Measurements from ENCODE around the gene TASOR2. TPM values are rescaled to one million over a fixed set of nuclear protein-coding genes. Genes with fewer than 3 reads are reported as not detected.

Gene TASOR2, protein sequence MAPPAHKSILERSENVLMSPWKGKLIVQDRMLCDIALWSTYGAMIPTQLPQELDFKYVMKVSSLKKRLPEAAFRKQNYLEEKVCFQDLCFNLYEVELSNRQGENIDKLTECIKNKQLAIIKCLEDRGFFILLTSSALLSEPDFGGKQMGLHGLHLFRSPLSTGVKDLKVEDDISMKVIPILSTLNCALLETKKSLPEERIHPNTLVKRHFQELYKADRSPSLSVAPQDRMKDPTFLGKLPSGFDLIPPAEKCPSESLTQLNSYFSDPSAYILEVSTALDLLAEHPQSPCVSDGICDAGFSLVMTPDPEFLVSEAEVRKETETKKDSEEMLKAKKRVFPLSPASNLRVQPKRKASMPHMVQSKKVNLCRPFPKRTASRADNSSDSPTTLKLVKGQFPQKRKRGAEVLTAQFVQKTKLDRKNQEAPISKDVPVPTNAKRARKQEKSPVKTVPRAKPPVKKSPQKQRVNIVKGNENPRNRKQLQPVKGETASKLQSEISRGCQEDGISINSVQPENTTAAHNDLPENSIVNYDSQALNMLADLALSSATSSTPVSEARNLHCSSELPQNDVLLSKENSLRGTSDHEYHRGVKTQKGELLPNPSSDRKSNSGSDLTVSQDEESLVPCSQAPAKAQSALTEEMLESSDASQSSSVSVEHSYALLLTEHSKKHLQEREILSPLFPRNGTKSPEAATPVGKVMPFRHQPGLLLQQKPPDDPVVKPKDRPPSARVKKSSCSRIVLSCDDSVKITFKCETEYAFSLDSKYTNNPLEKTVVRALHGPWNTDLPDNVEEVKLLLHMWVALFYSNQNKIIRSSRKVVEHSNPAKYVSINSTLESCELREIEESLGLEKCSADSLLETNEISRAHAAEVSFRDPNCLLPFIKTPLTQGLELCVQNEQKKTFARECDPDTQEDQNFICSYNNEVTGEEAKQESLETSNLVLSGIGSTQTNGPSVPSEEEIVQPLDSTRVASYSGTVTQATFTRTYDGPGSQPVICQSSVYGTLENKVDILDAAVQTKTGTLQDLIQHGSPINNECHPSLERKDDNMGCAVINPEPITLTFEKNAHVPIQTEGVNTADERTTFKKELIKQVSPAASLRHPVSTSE (N-terminal part only)
- total RNA-seq = 65.3 and 88.2 TPM in 2 replicates

DNA sequence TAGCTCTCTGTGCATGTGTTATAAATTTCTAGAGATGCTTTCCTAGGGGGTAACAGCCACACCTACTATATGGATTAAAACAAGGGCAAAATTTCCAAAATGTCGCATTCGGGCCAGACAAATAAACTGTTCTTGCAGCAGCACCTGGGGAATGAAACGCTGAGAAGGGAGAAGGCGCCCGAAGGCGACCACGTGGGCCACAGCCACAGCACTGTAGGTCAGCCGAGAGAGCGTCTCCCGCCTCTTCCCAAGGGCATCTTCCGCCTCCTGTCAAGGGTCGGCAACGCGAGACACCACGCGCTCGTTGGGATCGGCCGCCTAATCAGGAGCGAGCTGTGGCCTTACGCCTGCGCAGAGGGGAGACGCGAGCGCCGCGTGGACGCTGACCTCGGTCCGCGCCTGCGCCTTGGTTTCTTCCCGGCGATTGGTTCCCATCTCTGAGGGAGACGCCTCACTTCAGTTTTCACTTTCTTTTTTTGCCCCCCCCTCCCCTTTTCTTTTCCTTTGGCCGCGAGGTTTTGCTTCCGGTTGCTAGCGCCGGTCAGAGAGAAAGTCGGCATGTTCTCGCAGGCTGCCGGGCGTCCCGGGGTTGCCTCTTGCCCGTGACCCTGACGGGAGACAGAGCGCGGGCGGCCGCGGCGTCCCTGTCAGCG, at the start of gene TASOR2:
Gene TASOR2, plus strand, starts transcription at position 521 of the 653 bp plus-strand sequence. CDS start 35,805 bp downstream, outside the sequence.
- peak; percentile 88 for DNase-seq (ENCODE audit: low read depth, low spot score)

DNA sequence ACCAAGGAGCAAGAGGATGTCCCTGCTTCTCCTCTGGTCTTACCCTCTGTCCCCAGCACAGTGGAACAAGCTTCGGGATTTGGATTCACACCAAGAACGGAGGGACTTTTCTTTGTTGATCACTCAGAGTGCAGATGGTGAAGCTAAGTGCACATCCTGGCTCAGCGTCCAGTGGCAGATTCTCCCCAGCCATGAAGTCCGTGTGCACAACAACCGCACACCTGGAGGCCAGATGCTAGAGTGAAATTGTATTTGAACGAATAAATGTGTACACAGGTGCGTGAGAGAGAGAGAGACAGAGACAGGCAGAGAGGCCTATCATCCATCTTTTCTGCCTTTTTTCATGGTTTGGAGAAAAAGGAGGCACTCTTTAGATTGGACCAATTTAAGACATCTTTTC, 49.7 kb upstream of the TASOR2 start:
- DNase-seq (ENCODE audit: low read depth, low spot score) = no peak

DNA sequence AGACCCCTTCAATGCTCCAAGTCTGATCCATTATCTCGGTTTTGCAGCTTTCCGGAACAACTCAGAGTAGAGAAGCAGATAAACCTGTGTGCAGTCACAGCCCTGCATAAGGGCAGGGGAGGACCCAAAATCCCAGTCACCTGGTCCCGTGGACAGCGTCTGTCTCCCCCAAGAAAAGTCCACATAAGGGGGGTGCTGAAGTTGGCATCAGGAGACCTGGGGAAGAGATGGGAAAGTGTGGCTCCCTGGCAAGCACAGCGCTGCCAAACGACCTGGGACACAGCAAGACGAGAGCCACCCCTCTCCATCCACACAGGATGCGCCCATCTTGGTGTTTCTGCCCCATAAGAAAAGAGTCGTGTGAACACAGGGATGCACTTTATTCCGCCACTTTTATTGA, 46.1 kb upstream of the TASOR2 start:
- no peak for DNase-seq (ENCODE audit: low read depth, low spot score)

DNA sequence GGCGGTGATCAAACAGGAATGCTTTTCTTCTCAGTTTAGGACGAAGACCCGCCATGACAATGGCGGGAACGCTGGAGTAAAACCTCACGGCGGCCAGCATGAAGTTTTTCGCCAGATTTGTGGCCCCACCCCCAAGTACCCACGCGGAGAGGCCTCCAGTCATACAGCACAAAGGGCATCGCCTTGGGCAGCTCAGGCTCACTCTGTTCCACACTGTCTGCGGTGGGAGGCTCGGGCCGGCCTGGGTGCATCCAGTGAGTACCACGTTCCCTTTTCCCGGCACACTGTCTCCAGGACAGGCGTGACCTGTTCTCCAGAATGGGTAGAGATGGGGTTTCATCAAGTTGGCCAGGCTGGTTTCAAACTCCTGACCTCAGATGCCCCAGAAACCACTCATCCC, 45.6 kb upstream of the TASOR2 start:
- DNase-seq (ENCODE audit: low read depth, low spot score) = no peak

DNA sequence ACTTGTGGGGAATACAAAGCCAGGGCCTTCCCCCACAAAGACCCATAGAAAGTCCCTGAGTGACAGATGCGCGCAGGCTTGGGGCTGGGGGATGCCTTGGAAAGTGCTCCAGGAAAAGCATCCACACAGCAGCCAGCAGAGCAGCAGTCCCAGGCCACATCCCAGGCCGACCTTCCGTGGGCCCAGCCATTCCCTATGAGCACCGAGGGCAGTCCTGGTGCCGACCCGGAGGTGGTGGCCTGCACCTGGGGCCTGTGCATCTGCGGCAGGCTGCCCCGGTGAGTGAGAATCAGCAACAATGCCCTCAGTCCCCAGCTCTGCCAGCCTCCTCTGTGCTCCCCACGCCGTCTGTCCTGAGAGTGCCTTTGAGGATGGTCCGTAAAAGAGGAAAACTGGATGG, 44.6 kb upstream of the TASOR2 start:
- DNase-seq (ENCODE audit: low read depth, low spot score) = no peak

DNA sequence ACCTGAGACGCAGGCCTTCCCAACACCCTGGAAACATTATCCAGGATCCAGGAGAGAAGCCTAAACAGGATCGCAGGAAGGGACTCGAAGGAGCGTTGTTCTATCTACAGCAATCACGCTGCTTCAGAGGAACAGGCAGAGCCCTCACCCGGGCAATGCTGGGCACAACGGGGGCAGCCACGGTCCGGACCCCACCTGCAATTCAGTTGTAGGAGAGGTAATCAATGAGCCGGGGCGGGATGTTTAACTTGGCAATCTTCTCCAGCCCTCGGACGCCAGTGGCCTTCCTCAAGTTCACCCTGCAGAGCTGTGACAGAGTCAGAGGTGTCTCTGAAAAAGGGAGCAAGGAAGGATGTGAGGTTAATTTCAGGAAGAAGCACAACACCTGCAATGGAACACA, 44.1 kb upstream of the TASOR2 start:
- no peak for DNase-seq (ENCODE audit: low read depth, low spot score)

DNA sequence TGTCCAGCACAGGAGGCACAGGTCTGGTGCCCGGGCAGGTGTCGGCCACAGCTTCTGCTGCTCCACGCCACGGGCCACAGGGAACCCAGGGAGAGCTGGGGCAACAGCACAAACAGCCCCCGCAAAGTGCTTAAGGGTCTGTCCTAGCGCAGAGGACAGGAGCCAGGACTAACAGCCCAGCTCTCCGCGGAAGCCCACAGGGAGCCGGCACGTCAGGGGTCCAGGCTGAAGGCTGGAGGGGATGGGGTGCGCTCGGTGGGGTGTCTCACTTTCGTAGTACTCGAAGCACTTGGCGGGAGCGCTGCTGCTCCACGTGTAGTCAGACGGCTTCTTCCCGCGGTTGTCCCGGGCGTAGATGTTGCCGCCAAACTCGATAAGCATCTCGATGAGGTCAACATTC, 43.1 kb upstream of the TASOR2 start:
- no peak for DNase-seq (ENCODE audit: low read depth, low spot score)

DNA sequence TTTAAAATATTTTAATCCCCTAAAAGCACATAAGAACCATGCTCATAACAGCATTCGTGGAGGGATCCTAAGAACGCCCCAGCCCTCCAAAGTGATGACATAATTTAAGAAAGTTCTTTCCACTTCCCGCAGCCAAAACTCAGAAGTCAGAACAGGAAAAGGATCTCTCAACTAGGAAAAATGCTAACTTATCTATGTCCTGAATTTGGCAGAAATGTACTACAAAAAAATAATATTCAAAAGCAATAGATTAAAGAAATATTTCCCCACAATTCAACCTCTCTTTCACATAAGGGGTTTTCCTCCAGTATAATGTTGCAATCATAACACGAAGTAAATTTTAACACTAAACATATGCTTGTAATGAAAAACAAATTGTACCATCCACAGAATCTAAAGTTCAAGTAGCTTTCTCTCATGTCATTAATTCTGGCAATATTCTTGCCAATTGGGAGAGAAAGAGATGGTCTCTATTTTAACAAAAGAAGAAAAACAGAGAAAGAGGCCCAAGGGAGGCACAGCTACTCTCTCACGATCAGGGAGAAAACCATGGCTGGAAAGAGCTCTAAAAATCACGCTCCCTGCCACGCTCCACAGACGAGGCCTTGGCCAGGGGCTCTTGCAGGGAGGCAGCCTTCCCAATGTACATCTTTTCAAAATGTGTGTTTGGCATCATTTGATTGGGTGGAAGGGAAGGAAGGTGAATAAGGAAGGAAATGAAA, 41.1 kb upstream of the TASOR2 start:
- DNase-seq (ENCODE audit: low read depth, low spot score) = no peak

DNA sequence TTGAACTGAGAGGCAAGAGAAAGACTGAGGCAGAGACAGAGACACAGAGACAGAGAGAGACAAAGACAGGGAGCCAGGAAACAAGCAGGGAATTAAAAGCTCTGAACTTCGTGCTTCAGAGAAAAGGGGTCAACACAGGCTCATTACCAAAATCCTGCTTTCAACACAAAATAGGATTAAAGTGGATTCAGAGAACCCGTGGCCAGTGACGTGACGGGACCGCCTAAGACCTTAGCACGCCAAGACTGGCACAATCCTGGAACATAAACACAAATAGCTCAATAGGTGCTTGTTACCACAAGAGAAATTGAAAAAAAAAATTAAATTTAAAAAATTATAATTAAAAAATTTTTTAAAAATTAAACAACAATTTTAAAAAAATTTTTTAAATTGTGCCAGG, 39.7 kb upstream of the TASOR2 start:
- DNase-seq (ENCODE audit: low read depth, low spot score) = no peak

DNA sequence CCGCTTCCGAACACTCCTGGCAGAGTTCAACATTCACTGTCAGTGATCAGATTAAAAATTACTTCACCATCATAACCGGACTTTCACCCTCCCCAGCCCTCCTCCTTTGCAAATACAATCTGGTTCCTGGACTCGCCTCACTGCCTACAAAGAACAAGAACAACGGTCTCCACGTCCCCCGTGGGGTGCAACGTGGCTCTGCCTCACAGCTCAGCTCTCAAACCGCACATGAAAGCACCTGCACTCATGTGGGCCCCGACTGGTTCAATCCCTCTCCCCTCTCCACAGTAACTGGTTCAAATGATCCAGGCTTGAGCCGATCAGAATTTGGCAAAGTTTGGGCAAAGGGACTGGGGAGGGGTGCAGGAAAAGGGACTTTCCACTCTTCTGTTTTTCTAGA, 39.3 kb upstream of the TASOR2 start:
- no peak for DNase-seq (ENCODE audit: low read depth, low spot score)

DNA sequence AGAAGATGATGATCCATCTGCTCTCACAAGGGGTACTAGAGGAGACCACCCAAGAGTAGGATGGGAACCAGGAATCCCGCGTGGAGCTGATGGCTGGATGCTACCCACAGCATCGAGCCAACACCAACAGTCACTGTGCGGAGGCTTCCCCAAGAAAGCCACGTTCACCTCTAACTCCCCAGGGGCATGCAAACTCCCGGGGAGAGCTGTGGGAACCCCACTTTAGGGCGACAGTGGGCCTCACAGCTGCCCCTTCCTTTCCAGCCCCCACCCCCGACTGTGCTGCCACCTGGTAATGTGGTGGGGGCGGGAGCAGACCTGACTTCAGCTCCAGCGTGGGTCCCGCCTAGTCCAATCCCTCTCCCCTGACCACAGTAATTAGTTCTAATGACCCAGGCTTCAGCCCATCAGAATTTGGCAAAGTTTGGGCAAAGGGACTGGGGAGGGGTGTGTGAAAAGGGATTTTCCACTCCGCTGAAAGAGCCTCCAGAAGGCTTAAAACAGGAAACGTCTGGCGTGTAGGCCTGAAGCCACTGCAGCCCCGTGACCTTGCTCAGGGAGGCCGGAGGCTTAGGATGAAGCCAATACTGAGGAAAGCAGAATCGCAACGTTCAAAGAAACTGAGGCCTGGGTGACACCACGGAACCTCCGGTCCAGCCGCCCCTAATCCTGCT, 38.6 kb upstream of the TASOR2 start:
- no peak for DNase-seq (ENCODE audit: low read depth, low spot score)

DNA sequence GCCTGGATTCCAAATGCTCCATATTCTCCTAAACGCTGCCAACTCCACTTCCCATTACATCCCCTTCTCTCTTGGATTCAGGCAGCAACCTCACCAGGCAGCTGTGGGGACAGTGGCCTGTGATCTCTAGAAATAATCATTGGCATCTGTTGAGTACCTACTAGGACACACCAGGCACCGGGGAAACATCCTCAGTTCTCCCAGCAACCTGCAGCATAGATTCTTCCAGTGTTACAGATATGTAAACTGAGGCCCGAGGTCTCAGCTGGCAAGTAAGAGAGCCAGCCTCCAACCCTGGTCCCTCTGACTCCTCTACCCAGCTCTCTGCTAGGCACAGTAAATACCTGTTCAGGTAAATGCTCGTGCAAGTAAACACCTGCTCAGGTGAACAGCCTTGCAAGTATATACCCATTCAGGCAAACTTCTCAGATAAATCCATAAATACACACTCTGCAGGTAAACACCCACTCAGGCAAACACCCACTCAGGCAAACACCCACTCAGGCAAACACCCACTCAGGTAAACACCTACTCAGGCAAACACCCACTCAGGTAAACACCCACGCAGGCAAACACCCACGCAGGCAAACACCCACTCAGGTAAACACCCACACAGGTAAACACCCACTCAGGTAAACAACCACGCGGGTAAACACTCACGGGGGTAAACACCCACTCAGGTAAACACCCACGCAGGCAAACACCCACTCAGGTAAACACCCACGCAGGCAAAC, 37.0 kb upstream of the TASOR2 start:
- DNase-seq (ENCODE audit: low read depth, low spot score) = no peak

DNA sequence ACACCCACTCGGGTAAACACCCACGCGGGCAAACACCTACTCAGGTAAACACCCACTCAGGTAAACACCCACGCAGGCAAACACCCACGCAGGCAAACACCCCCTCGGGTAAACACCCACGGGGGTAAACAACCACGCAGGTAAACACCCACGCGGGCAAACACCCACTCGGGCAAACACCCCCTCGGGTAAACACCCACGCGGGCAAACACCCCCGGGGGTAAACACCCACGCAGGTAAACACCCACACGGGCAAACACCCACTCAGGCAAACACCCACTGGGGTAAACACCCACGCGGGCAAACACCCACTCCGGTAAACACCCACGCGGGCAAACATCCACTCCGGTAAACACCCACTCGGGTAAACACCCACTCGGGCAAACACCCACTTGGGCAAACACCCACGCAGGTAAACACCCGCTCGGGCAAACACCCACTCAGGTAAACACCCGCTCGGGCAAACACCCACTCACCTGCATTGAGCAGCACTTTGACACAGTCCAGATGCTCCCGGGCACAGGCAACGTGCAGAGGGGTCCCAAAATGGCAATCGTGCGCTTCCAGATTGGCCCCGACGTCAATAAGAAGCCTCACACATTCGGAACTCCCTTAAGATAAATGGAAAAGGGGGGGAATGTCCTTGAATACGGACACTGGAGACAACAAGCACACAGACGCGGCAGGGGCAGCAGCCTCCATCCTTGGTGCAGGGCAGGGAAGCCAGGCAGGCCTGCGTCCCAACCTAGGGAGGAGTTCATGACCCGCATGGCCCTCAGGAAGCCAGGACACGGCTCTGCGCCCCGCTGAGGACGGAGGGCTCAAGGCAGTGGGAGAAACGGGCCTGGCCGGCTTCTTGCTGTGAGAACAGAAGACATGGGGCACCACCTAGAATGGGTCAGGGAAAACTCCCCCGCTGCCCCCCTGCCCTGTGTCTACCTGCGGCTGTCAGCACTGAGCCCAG, 35.9 kb upstream of the TASOR2 start:
- DNase-seq (ENCODE audit: low read depth, low spot score) = no peak

DNA sequence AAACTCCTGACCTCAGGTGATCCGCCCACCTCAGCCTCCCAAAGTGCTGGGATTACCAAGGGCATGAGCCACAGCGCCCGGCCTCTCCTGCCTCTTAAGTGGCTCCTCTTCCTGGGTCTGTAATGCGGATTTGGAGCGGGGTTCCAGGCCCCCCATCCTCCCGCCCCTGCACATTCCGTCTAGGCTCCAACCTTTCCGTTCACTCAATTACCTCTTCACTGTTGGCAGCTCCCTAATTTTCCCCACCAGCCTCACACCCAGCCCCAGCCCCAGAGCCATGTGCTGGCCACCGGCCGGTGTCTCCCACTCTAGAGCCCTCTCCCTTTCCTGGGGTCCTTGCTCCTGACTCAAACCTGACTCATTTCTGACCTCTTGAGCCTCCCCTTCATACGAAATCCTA, 34.9 kb upstream of the TASOR2 start:
- DNase-seq (ENCODE audit: low read depth, low spot score) = no peak

DNA sequence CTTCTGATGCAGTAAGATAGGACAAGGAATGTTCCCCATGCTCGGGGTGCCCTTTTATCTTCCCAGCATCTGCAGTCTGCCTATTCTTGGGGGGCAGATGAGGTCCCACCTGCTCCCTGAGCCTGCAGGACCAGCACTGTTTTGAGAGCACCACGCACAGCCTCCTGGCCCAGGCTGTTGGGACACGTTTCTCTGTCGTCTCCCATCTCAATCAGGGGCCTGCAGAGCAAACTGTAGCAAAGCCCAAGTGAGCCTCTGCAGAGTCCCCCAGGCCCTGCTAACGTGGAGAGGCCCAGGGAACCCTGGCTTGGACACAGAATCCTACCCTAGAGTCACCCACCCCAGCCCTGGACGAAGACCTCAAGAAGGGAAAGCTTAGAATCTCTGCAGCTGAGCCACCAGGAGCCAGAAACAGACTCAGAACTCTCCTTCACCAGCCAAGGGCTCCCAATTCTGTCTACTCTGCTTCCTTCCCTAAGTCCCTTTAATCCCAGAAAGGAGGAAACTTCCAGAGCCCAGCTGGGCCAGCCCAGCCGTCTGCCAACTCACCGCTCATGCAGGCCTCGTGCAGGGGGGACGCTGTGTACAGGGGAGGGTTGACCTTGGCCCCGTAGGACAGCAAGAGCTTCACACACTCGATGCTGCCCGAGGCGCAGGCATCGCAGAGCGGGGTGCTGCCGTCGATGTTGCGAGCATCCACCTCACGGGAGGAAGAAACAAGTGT, 33.8 kb upstream of the TASOR2 start:
- DNase-seq (ENCODE audit: low read depth, low spot score) = no peak

DNA sequence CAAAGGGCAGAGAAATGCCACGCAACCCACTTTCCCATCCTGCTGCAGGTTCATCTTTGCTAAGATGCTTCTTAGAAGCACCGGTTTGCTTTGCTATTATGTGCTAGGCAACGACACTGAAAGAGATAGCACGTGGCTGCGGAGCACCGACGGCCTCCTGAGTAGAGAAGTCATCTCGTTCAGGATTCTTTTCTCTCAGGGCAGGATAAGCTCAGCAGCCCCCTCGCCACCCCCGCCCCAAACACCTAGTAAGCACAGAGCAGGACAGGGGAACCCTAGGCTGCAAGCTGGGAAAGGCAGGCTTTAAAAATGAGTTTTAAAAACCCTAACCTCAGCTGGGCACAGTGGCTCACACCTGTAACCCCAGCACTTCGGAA, 33.3 kb upstream of the TASOR2 start:
- DNase-seq (ENCODE audit: low read depth, low spot score) = no peak

DNA sequence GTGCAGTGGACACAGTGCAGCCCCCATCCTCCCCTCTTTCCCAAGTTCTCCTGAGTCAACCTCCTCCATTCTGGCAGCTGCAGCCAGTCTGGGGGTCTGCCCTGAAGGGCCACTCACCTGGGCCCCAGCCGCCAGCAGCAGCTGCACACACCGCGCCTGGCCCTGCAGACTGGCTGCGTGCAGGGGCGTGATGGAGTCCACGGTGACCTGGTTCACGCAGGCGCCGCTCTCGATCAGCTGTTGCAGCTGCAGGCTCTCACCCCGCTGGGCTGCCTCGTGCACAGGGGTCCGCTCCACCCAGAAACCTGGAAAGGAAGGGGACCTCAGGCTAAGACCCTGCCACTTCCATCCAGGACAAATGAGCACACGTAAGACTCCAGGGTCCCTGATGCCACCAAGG, 31.9 kb upstream of the TASOR2 start:
- no peak for DNase-seq (ENCODE audit: low read depth, low spot score)

DNA sequence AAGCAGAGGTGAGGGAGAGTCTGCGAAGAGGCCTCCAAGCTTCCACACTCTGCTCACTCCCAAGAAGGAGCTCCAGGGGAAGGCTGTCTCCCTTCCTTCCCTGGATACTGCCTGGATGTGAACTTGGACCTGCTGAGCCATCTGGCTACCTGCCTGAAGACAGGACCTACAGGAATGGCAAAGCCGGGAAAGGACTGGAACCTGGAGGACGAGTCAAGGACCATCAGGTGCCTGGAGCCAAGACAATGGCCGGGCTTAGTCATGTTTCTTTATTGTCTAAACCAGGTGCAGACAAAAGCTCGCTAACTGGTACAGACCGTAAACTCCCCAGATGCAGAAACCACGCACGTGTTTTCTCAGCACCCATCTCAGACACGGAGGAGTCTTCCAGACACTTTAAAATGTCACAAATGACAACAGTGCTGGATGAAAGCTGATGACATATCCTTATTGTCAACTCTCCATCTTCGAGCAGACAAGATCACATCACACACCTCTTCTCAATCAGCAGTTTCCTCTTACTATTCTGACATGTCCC, 30.4 kb upstream of the TASOR2 start:
- DNase-seq (ENCODE audit: low read depth, low spot score) = no peak
